Trophoblast cell (in vitro differentiated cells and primary cell): ENCODE data around the gene PHF12.

Experiments
- DNase-seq, 2 donors: peaks; one replicate each; pipeline ENCODE4 v3.0.0-alpha.2; 2016
- H2AFZ ChIP-seq: 2 replicates; pipeline ENCODE4 v1.6.1; 2013; ENCODE audit warnings: low read length, moderate library complexity, mild to moderate bottlenecking; ENCODE audit not compliant: insufficient read depth, poor library complexity
- H2AK5ac ChIP-seq: 2 replicates; pipeline ENCODE4 v1.6.1; 2013; ENCODE audit warnings: mild to moderate bottlenecking, low read length
- H2BK120ac ChIP-seq: 2 replicates; pipeline ENCODE4 v1.6.1; 2013; ENCODE audit warnings: low read length, mild to moderate bottlenecking, moderate library complexity; ENCODE audit not compliant: insufficient read depth, poor library complexity
- H2BK12ac ChIP-seq: 2 replicates; pipeline ENCODE4 v1.6.1; 2013; ENCODE audit warnings: mild to moderate bottlenecking, low read length, moderate library complexity
- H2BK5ac ChIP-seq: 2 replicates; pipeline ENCODE4 v1.6.1; 2013; ENCODE audit warnings: low read length, low read depth, moderate library complexity, mild to moderate bottlenecking; ENCODE audit not compliant: poor library complexity
- H3K14ac ChIP-seq: 2 replicates; pipeline ENCODE4 v1.6.1; 2013; ENCODE audit warnings: mild to moderate bottlenecking, low read length
- H3K18ac ChIP-seq: 2 replicates; pipeline ENCODE4 v1.6.1; 2013; ENCODE audit warnings: mild to moderate bottlenecking, low read length
- H3K23ac ChIP-seq: 2 replicates; pipeline ENCODE4 v1.6.1; 2013; ENCODE audit warnings: low read length
- H3K27ac ChIP-seq: 2 replicates; pipeline ENCODE4 v1.5.1; 2013; ENCODE audit warnings: low read depth, mild to moderate bottlenecking, inconsistent platforms, low read length, moderate library complexity
- H3K27me3 ChIP-seq: 2 replicates; pipeline ENCODE4 v1.6.1; 2013; ENCODE audit warnings: inconsistent platforms, mild to moderate bottlenecking, low read length, moderate library complexity; ENCODE audit not compliant: insufficient read depth
- H3K36me3 ChIP-seq, 2 experiments: 1 replicate in 1 of 2; 2 replicates in 1 of 2; pipeline ENCODE4 v1.6.1; 2013; ENCODE audit warnings: low read length in 2 of 2, mild to moderate bottlenecking in 2 of 2, moderate library complexity in 1 of 2; ENCODE audit not compliant: insufficient read depth in 2 of 2, control insufficient read depth in 1 of 2
- H3K4ac ChIP-seq: 2 replicates; pipeline ENCODE4 v1.6.1; 2013; ENCODE audit warnings: low read depth, mild to moderate bottlenecking, low read length, moderate library complexity
- H3K4me1 ChIP-seq, 2 experiments: 1 replicate in 1 of 2; 2 replicates in 1 of 2; pipeline ENCODE4 v1.6.1; 2013; ENCODE audit warnings: low read length in 2 of 2, mild to moderate bottlenecking in 2 of 2, moderate library complexity in 1 of 2; ENCODE audit not compliant: insufficient read depth in 2 of 2, control insufficient read depth in 1 of 2
- H3K4me2 ChIP-seq: 2 replicates; pipeline ENCODE4 v1.6.1; 2013; ENCODE audit warnings: inconsistent platforms, mild to moderate bottlenecking, low read length, moderate library complexity
- H3K4me3 ChIP-seq: 2 replicates; pipeline ENCODE4 v1.5.1; 2013; ENCODE audit warnings: mild to moderate bottlenecking, low read depth, low read length, inconsistent platforms
- H3K79me1 ChIP-seq: one replicate; pipeline ENCODE4 v1.6.1; 2013; ENCODE audit warnings: low read length
- H3K79me2 ChIP-seq: 2 replicates; pipeline ENCODE4 v1.6.1; 2013; ENCODE audit warnings: low read length, mild to moderate bottlenecking; ENCODE audit not compliant: control insufficient read depth, insufficient read depth, poor library complexity
- H3K9ac ChIP-seq: 2 replicates; pipeline ENCODE4 v1.6.1; 2013; ENCODE audit warnings: mild to moderate bottlenecking, low read length
- H3K9me3 ChIP-seq: 2 replicates; pipeline ENCODE4 v1.6.1; 2013; ENCODE audit warnings: low read depth, mild to moderate bottlenecking, control low read depth, inconsistent platforms, low read length; ENCODE audit not compliant: insufficient read depth
- H4K12ac ChIP-seq: 2 replicates; pipeline ENCODE4 v1.6.1; 2013; ENCODE audit warnings: low read depth, mild to moderate bottlenecking, low read length, moderate library complexity
- H4K8ac ChIP-seq: 2 replicates; pipeline ENCODE4 v1.6.1; 2013; ENCODE audit warnings: low read depth, mild to moderate bottlenecking, low read length, moderate library complexity
- H4K91ac ChIP-seq: one replicate; pipeline ENCODE4 v1.6.1; 2013; ENCODE audit warnings: low read depth, mild to moderate bottlenecking, low read length, moderate library complexity
- WGBS: extraction: QIAGEN DNeasy Blood & Tissue Kit; methylation state at CpG from one replicate; pipeline ENCODE4 v1.1.7; 2013; ENCODE audit warnings: missing lambda C conversion rate; ENCODE audit not compliant: insufficient read length, insufficient coverage; ENCODE audit errors: extremely low coverage; 5-methylcytosine and 5-hydroxymethylcytosine counted together

The PHF12 gene

DNA sequence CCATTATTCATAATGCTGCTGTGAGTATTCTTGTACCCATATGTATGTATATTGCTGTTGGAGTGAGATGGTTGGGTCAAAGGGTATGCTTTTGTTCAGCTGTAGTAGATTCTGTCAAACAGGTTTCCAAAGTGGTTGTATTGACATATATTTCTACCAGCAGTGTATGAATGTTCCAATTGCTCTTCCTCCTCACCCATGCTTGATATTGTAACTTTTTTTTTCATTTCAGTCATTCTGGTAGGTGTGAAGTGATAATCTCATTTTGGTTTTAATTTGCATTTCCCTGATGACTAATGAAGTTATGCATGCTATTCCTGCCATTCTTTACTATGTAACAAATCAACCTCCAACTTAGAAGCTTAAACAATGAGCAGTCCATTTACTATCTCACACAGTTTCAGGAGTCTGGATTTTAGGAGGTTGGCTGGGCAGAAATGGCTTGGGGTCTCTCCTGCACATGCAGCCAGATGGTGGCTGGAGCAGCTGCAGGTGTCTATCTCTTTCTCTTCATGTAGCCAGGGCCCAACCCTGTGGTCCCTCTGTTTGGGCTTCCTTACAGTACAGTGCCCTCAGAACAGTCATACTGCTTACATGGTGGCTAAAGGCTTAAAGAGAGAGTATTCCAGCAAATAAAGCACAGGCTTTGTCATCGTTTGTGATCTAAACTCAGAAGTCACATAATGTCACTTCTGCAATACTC lies 75.3 kb downstream of the PHF12 start:
- Histone ChIP-seq H3K27ac (no peak overlapping the region), H3K4ac (no peak overlapping the region), H2BK120ac (no peak overlapping the region), H3K4me3 (no peak overlapping the region), H3K4me2 (no peak overlapping the region), H3K27me3 (no peaks in the 10 kb centered on the region), H2BK5ac (no peak overlapping the region), H4K8ac (no peak overlapping the region), H2AK5ac (no peak overlapping the region), H3K79me2 (no peaks in the 10 kb centered on the region), H3K9ac (no peak overlapping the region), H3K36me3 (peaks cover 15 to 17% of the 10 kb centered on the region in 2 experiments), H4K91ac (no peak overlapping the region), H3K9me3 (no peaks in the 10 kb centered on the region), H3K18ac (no peak overlapping the region), H2AFZ (no peak overlapping the region), H3K4me1 (no peaks in the 10 kb centered on the region), H3K14ac (no peak overlapping the region), H3K23ac (peak overlapping the region; percentile 41), H4K12ac (no peak overlapping the region), H3K79me1 (no peaks in the 10 kb centered on the region), H2BK12ac (no peak overlapping the region)
- WGBS, result no CpG with 5 or more reads among the region's 1 CpG
- DNase-seq, result peak in 1 of 2 donors; percentile 21

DNA sequence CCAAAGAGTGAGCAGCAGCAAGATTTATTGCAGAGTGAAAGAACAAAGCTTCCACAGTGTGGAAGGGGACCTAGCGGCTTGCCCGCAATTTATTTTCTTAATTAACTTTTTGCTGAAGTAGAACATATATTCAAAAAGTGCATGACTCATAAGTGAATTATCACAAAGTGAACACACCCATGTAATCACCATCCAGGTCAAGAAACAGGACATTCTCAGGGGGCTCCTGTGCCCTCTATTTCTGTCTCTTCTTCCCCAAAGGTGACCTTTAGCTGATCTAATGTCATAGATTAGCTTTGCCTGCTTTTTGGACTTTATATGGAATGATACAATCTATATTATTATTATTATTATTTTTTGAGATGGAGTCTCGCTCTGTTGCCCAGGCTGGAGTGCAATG lies 76.6 kb downstream of the PHF12 start:
- no CpG with 5 or more reads among the region's 3 CpGs for WGBS

DNA sequence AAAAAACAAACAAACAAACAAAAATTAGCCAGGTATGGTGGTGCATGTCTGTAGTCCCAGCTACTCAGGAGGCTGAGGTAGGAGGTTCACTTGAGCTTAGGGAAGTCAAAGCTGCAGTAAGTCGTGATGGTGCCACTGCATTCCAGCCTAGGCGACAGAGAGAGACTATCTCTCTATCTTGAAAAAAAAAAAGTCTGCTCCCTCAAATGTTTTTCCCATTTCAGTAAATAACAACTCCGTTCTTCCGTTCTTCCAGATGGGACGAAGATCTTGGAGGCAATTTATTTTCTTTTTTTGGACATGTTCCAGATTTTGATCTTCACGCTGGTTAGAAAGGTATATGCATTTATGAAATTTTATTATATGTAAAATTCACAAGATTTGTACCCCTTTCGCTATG lies 77.5 kb downstream of the PHF12 start:
- Histone ChIP-seq H3K36me3 (no peaks in the 10 kb centered on the region), H2BK5ac (no peak overlapping the region), H3K23ac (no peak overlapping the region), H4K91ac (no peak overlapping the region), H3K79me2 (no peaks in the 10 kb centered on the region), H3K14ac (no peak overlapping the region), H3K4ac (no peak overlapping the region), H3K27ac (no peak overlapping the region), H3K79me1 (no peaks in the 10 kb centered on the region), H3K4me3 (no peak overlapping the region), H2AK5ac (no peak overlapping the region), H4K8ac (no peak overlapping the region), H3K9me3 (no peaks in the 10 kb centered on the region), H2BK12ac (no peak overlapping the region), H3K27me3 (no peaks in the 10 kb centered on the region), H3K4me2 (no peak overlapping the region), H3K4me1 (no peaks in the 10 kb centered on the region), H4K12ac (no peak overlapping the region), H2AFZ (no peak overlapping the region), H3K9ac (no peak overlapping the region), H3K18ac (no peak overlapping the region), H2BK120ac (no peak overlapping the region)
- DNase-seq, result no peak
- WGBS, result no CpG with 5 or more reads among the region's 7 CpGs

More for the DNA sequence above, 76.6 kb downstream of the PHF12 start:
- no peaks in the 10 kb centered on the region for H3K9me3 ChIP-seq
- no peaks in the 10 kb centered on the region for H3K79me2 ChIP-seq
- H3K27me3 ChIP-seq, result no peaks in the 10 kb centered on the region
- no peak overlapping the region for H3K23ac ChIP-seq
- no peak overlapping the region for H4K8ac ChIP-seq
- H4K91ac ChIP-seq, result no peak overlapping the region
- no peak for DNase-seq
- no peak overlapping the region for H3K4ac ChIP-seq
- H3K79me1 ChIP-seq, result no peaks in the 10 kb centered on the region
- H3K4me3 ChIP-seq, result no peak overlapping the region
- no peak overlapping the region for H3K14ac ChIP-seq
- H3K4me2 ChIP-seq, result no peak overlapping the region
- H3K9ac ChIP-seq, result no peak overlapping the region
- no peak overlapping the region for H4K12ac ChIP-seq
- H3K4me1 ChIP-seq, result no peaks in the 10 kb centered on the region
- H2BK5ac ChIP-seq, result no peak overlapping the region
- peaks cover 2 to 6% of the 10 kb centered on the region in 2 experiments for H3K36me3 ChIP-seq
- H2BK12ac ChIP-seq, result no peak overlapping the region
- H3K27ac ChIP-seq, result no peak overlapping the region
- no peak overlapping the region for H3K18ac ChIP-seq
- H2AFZ ChIP-seq, result no peak overlapping the region
- no peak overlapping the region for H2AK5ac ChIP-seq
- no peak overlapping the region for H2BK120ac ChIP-seq

DNA sequence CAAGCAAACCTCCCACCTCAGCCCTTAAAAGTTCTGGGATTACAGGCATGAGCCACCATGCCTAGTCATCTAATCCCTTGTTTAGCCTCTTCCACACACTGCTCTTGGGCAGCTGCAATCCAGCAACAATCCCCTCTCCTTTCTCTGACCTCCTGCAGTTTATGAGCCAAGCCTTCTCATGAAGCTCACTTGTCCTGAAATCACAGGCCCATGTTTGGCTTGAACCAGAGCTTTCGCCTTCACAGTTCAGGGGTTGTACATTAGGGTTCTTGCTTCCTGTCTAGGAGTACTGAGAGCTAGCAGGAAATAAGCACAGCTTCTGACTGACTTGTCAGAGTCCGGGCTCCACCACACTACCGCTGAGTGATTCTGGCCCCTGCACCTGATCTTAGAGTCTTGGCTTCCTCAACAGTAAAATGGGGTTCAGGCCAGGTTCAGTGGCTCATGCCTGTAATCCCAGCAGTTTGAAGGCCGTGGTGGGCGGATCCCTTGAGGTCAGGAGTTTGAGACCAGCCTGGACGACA lies 80.2 kb downstream of the PHF12 start:
- Histone ChIP-seq H3K79me2 (no peaks in the 10 kb centered on the region), H3K9ac (peak overlapping the region; percentile 11), H3K23ac (no peak overlapping the region), H3K4ac (no peak overlapping the region), H2BK120ac (no peak overlapping the region), H2BK12ac (no peak overlapping the region), H3K27me3 (no peaks in the 10 kb centered on the region), H3K4me1 (no peaks in the 10 kb centered on the region), H4K12ac (no peak overlapping the region), H2BK5ac (no peak overlapping the region), H2AK5ac (no peak overlapping the region), H2AFZ (no peak overlapping the region), H3K36me3 (no peaks in the 10 kb centered on the region), H3K18ac (no peak overlapping the region), H3K27ac (no peak overlapping the region), H3K4me3 (no peak overlapping the region), H3K4me2 (no peak overlapping the region), H3K79me1 (no peaks in the 10 kb centered on the region), H4K8ac (no peak overlapping the region), H3K14ac (no peak overlapping the region), H4K91ac (no peak overlapping the region), H3K9me3 (no peaks in the 10 kb centered on the region)
- no CpG with 5 or more reads among the region's 6 CpGs for WGBS
- DNase-seq, result no peak
